Suprapubic skin (tissue), 3 donors: ENCODE measurements around the gene CLDN4.

Experiments used
- CTCF ChIP-seq, 2 donors: fragments of 200-600 bp in 1 of 2; fragments of 450-650 bp in 1 of 2; sonication (generic) in 1 of 2; IDR thresholded peaks; one replicate each; pipeline ENCODE4 v1.5.1; 2016 to 2019; ENCODE audit warnings: antibody characterized with exemption in 2 of 2, mild to moderate bottlenecking in 1 of 2, moderate library complexity in 1 of 2
- POLR2AphosphoS5 ChIP-seq, 3 donors: sonication (generic); formaldehyde crosslinking; IDR thresholded peaks; one replicate each; pipeline ENCODE4 v1.6.1; 2017; ENCODE audit warnings: antibody characterized with exemption in 3 of 3

- no peak for TF ChIP-seq CTCF (IDR thresholded peaks at IDR 0.05)
- TF ChIP-seq POLR2AphosphoS5 (IDR thresholded peaks at IDR 0.05) = no peak
Observed at GRCh38 chr7:73831584-73831833, 713 bp downstream of the CLDN4 start.
